H1 (cell line): Measurements from ENCODE around the gene MELTF. TPM values are rescaled to one million over a fixed set of nuclear protein-coding genes. Genes with fewer than 3 reads are reported as not detected.

Experiments
- BCL11A ChIP-seq, 2 experiments: IDR thresholded peaks; one replicate each; pipeline ENCODE4 v1.6.1; 2011; ENCODE audit warnings: low read depth in 2 of 2, low read length in 2 of 2, mild to moderate bottlenecking in 2 of 2
- CBX5 ChIP-seq: fragments of 300-800, 300-1000 bp; sonication (generic); IDR thresholded peaks from 2 replicates; pipeline ENCODE4 v1.7.1; 2016; ENCODE audit warnings: antibody characterized with exemption, low read length, low read depth
- KDM1A ChIP-seq: fragments of 200-600, 300-600 bp; sonication (generic); IDR thresholded peaks from 2 replicates; pipeline ENCODE4 v1.7.1; 2016; ENCODE audit warnings: mild to moderate bottlenecking, low read length, borderline replicate concordance
- POLR2AphosphoS5 ChIP-seq: IDR thresholded peaks from 2 replicates; pipeline ENCODE4 v1.6.1; 2011; ENCODE audit warnings: low read depth, low read length
- RXRA ChIP-seq: IDR thresholded peaks from 2 replicates; pipeline ENCODE4 v1.6.1; 2011; ENCODE audit warnings: low read depth, mild to moderate bottlenecking, low read length, moderate library complexity; ENCODE audit not compliant: insufficient read depth
- polyA plus RNA-seq, 7 experiments: library from polyadenylated mRNA; depleted of rRNA in 3 of 7; stranded (reverse) in 5 of 7; unstranded in 2 of 7; fragments of >200 nt in 5 of 7; fragments of 200-250 nt in 2 of 7; gene quantifications; 1 replicate in 5 of 7; 2 replicates in 1 of 7; 4 replicates in 1 of 7; pipeline versions ENCODE4 v1.2.1 to v1.2.3, GENCODE V29; 2011 to 2013; ENCODE audit warnings: missing spikeins in 2 of 7, mixed read lengths in 2 of 7
- total RNA-seq: library from RNA; stranded (reverse); fragmentation: NEBNext Ultra II Directional; extraction: Animal tissue kit (Norgen Biotek cat#: 25700); gene quantifications from 2 replicates; pipeline ENCODE4 v1.2.1, GENCODE V29; 2021

Gene MELTF
- total and polyA plus RNA-seq, 2 of the 8 experiments (the other 6 are each of a cell fraction or from before 2014, with no cell fraction given): 1.7 to 3.5 TPM

GRCh38 chr3:196995027-196995426, 34.6 kb downstream of the MELTF start (continued):
- TF ChIP-seq POLR2AphosphoS5: no peak
- TF ChIP-seq BCL11A (IDR thresholded peaks at IDR 0.05; ENCODE audit: low read depth in 2 of 2, low read length in 2 of 2): no peak
- TF ChIP-seq KDM1A: no peak
- no peak for TF ChIP-seq CBX5
- no peak for TF ChIP-seq RXRA
